ENCODE data around the gene DDX59. TPM values are rescaled to one million over a fixed set of nuclear protein-coding genes. Genes with fewer than 3 reads are reported as not detected.
A peak's percentile ranks its signal among the peaks of the same experiment; 100 is the strongest.

DDX59 gene
- total and polyA plus RNA-seq, 4 donors: 20.9 to 28.7 (median 23.1) TPM

DNA sequence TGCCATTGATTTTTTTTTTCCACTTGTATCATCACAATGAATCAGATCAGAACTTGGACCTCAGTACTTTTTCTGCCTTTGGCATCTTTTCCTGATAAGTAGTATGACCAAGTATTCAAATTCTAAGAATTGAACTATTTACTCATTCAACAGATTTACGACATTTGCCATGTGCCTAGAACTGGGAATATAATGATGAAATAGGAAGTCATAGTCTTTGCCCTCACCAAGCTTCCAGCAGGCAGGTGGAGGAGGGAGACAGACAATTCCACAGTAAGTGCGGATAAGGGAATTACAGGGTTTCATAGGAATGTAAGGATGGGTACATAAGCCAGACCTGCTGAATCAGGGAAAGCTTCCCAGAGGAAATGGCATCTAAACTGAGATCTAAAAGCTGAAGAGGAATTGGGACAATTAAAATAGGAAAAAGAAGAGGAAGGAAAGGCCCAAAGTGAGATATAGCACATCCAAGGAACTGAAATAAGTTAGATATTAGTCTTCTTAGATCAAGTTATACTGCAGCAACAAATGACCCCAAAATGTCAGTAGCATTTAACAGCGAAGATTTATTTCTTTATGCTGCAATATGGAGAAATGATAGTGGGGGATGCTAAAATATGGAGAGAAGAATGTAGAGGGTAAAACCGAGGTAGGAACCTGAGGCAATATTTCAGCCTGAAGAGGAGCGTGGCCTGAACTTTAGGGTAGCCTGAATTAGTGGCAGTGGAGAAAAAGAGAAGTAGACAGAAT is 5.3 kb upstream of the DDX59 start:
- intact Hi-C loops (cut with DNase I): no loop called here
- H3K4me1 ChIP-seq (ENCODE audit: control insufficient read depth in 1 of 2, insufficient read depth in 2 of 2, low read length in 2 of 2): peaks cover 0 to 1% of the 10 kb centered on the region in 2 donors
- DNase-seq (no peak), ATAC-seq (ENCODE audit: low FRiP score) (no peak)
- no peak overlapping the region for H3K27ac ChIP-seq (ENCODE audit: low read depth in 1 of 2, low read length in 2 of 2)
- H3K27me3 ChIP-seq (ENCODE audit: control insufficient read depth in 1 of 2, insufficient read depth in 2 of 2, low read length in 1 of 2): no peaks in the 10 kb centered on the region
- WGBS, 2 donors: 92 to 94% methylated on average over 5 of the region's 5 CpGs
- H3K9me3 ChIP-seq (ENCODE audit: control insufficient read depth, low read length): no peaks in the 10 kb centered on the region
- no peak overlapping the region for H3K4me3 ChIP-seq (ENCODE audit: low read length in 2 of 2)
- no peaks in the 10 kb centered on the region for H3K36me3 ChIP-seq (ENCODE audit: control insufficient read depth in 1 of 2, insufficient read depth in 2 of 2, low read length in 1 of 2)

DNA sequence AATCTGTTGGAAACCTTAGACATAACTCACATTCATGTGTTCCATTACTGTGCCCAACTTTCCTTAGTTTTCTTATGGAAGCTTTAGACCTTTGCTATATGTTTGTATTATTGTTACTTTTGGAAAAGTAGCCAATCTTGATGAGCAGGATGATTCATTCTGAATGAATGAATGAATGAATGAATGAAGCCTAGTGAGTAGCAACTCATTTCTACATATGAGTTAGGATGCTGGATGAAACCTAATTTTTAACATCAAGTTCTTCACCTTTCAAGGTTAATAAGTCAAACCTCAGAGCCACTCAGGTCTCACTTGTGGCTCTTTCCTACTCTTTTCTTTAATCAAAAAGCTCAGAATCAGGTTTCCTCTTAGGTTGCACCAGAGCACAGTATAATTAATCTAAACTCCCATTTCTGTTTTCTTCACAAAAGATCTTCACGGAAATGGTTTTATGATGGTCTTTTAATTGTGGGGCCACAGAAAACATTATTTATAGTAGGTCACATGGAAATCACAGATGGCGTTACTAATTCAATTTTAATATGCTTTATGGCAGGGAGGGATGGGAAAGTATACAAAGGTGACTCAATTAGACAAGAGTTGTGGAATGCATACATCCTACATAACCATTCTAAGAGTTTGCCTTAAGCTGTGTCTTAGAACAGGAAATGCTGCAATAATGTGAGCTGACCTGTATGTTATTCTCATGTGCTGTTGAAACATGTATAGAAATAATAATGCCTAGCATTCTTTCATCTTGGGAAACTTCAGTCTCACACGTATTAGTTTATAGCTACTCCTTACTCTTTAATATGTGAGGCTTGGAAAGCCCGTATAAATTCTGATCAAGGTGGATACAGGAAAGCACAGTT is 4.5 kb upstream of the DDX59 start:
- no peaks in the 10 kb centered on the region for H3K36me3 ChIP-seq (ENCODE audit: control insufficient read depth in 1 of 2, insufficient read depth in 2 of 2, low read length in 1 of 2)

GRCh38 chr1:200671235-200671786 is 1.6 kb upstream of the DDX59 start:
- H3K9me3 ChIP-seq (ENCODE audit: control insufficient read depth, low read length): no peaks in the 10 kb centered on the region
- H3K27ac ChIP-seq (ENCODE audit: low read depth in 1 of 2, low read length in 2 of 2): no peak overlapping the region
- 95 to 99% methylated on average over 5 of the region's 5 CpGs for WGBS, 2 donors
- ATAC-seq (ENCODE audit: low FRiP score): no peak
- H3K27me3 ChIP-seq (ENCODE audit: control insufficient read depth in 1 of 2, insufficient read depth in 2 of 2, low read length in 1 of 2): no peaks in the 10 kb centered on the region
- intact Hi-C loops (cut with DNase I): loop anchor here in 1 of 2 donors (2.0 kb wide), 1 partner anchor 67 kb away; the partner anchor contains the start of gene CAMSAP2
- peaks cover 1 to 7% of the 10 kb centered on the region in 2 donors for H3K4me1 ChIP-seq (ENCODE audit: control insufficient read depth in 1 of 2, insufficient read depth in 2 of 2, low read length in 2 of 2)
- H3K4me3 ChIP-seq (ENCODE audit: low read length in 2 of 2): no peak overlapping the region
- no peak for DNase-seq
- H3K36me3 ChIP-seq (ENCODE audit: control insufficient read depth in 1 of 2, insufficient read depth in 2 of 2, low read length in 1 of 2): no peaks in the 10 kb centered on the region

More for the DNA sequence above, 4.5 kb upstream of the DDX59 start:
- Histone ChIP-seq H3K4me3 (ENCODE audit: low read length in 2 of 2) (no peak overlapping the region), H3K9me3 (ENCODE audit: control insufficient read depth, low read length) (no peaks in the 10 kb centered on the region), H3K4me1 (ENCODE audit: control insufficient read depth in 1 of 2, insufficient read depth in 2 of 2, low read length in 2 of 2) (peaks cover 0 to 1% of the 10 kb centered on the region in 2 donors), H3K27ac (ENCODE audit: low read depth in 1 of 2, low read length in 2 of 2) (no peak overlapping the region), H3K27me3 (ENCODE audit: control insufficient read depth in 1 of 2, insufficient read depth in 2 of 2, low read length in 1 of 2) (no peaks in the 10 kb centered on the region)
- 74 to 79% methylated on average over 4 of the region's 4 CpGs for WGBS, 2 donors
- DNase-seq (no peak), ATAC-seq (ENCODE audit: low FRiP score) (no peak)
- intact Hi-C loops (cut with DNase I): no loop called here

DNA sequence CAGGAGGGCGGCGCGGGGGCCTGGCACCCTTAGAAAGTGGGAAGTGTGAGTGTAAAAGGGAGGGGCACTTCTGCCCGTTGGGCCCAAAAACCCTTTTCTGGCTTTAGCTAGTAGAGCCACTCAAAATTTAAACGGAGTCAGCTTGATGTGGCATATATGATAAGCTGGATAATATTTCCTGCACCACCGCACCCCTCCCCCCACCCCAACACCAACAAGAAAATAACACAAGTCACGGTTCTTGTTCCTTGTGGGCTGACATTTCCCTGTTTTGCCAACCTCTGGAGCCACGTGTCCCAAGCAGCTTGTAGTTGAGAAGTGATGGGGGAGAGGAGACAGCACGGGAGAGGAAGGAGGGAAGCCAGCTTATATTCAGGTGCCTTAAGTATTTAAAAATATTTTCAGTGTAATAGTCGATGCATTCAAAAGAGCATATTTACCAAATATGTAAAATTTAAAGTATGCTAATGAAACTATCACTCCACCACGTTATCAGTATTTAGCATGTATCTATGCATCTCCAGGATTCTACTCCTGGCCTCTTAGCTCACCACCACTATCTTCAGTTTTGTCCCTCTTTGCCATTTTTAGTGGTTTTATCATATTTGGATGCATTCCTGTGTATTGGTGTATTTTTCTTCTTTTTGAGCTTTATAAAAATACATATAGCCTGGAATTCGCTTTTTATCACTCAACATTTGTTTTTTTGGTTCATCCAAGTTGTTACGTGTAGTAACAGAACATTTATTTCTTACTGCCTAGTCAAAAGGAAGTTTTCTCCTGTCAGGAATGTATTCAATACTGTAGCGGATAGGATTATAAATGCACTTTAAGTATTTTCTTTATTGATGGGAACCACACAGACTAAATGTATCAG is 773 bp upstream of the DDX59 start:
- Histone ChIP-seq H3K4me1 (ENCODE audit: control insufficient read depth in 1 of 2, insufficient read depth in 2 of 2, low read length in 2 of 2) (peaks cover 1 to 10% of the 10 kb centered on the region in 2 donors), H3K36me3 (ENCODE audit: control insufficient read depth in 1 of 2, insufficient read depth in 2 of 2, low read length in 1 of 2) (no peaks in the 10 kb centered on the region), H3K9me3 (ENCODE audit: control insufficient read depth, low read length) (no peaks in the 10 kb centered on the region), H3K27me3 (ENCODE audit: control insufficient read depth in 1 of 2, insufficient read depth in 2 of 2, low read length in 1 of 2) (no peaks in the 10 kb centered on the region), H3K27ac (ENCODE audit: low read depth in 1 of 2, low read length in 2 of 2) (peak overlapping the region; percentile 15 to 83), H3K4me3 (ENCODE audit: low read length in 2 of 2) (peak overlapping the region; percentile 42 to 65)
- DNase-seq (no peak), ATAC-seq (ENCODE audit: low FRiP score) (peak; percentile 12)
- intact Hi-C loops (cut with DNase I): loop anchor here in 1 of 2 donors (2.0 kb wide), 1 partner anchor 68 kb away; the partner anchor contains the start of gene CAMSAP2
- WGBS, 2 donors: 8 to 9% methylated on average over 14 of the region's 14 CpGs

GRCh38 chr1:200668514-200669313 is 993 bp downstream of the DDX59 start:
- WGBS, 2 donors: 30 to 32% methylated on average over 7 of the region's 7 CpGs
- ATAC-seq (ENCODE audit: low FRiP score) (no peak), DNase-seq (no peak)
- intact Hi-C loops (cut with DNase I): loop anchor here (5.0 kb wide), 3 partner anchors 46 to 134 kb away; partner anchors contain the start of genes KIF14 (in 2 of the 2) and CAMSAP2 (in 1 of the 2)
- Histone ChIP-seq H3K27me3 (ENCODE audit: control insufficient read depth in 1 of 2, insufficient read depth in 2 of 2, low read length in 1 of 2) (no peaks in the 10 kb centered on the region), H3K36me3 (ENCODE audit: control insufficient read depth in 1 of 2, insufficient read depth in 2 of 2, low read length in 1 of 2) (no peaks in the 10 kb centered on the region), H3K4me3 (ENCODE audit: low read length in 2 of 2) (peak overlapping the region; percentile 4 to 57), H3K9me3 (ENCODE audit: control insufficient read depth, low read length) (no peaks in the 10 kb centered on the region), H3K4me1 (ENCODE audit: control insufficient read depth in 1 of 2, insufficient read depth in 2 of 2, low read length in 2 of 2) (peaks cover 1 to 18% of the 10 kb centered on the region in 2 donors), H3K27ac (ENCODE audit: low read depth in 1 of 2, low read length in 2 of 2) (no peak overlapping the region)

DNA sequence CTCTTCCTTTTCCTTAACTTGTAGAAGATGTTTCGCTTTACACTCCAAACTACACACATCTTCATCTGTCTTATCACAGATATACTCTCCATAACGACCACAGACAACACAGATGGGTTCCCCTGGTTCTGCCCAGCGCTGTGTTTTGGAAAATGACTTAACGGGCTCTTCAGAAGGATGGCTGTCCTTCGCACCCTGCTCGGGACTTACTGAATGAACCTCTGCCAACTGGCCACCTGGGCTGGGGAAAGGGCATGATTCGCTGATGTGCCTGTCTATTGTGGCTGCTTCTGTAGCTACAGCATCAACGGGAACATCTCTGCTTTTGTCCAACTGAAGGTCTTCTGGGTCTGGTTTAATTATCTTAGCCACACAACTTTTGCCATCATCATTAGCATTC is 3.4 kb downstream of the DDX59 start:
- ATAC-seq (ENCODE audit: low FRiP score): no peak
- 70 to 72% methylated on average over 8 of the region's 8 CpGs for WGBS, 2 donors
- intact Hi-C loops (cut with DNase I): loop anchor here (5.0 kb wide), 3 partner anchors 44 to 136 kb away; partner anchors contain the start of genes KIF14 (in 2 of the 2) and CAMSAP2 (in 1 of the 2)
- H3K27ac ChIP-seq (ENCODE audit: low read depth in 1 of 2, low read length in 2 of 2): peak overlapping the region; percentile 35 to 87
- peaks cover 1 to 18% of the 10 kb centered on the region in 2 donors for H3K4me1 ChIP-seq (ENCODE audit: control insufficient read depth in 1 of 2, insufficient read depth in 2 of 2, low read length in 2 of 2)
- no peak for DNase-seq
- H3K9me3 ChIP-seq (ENCODE audit: control insufficient read depth, low read length): no peaks in the 10 kb centered on the region
- H3K4me3 ChIP-seq (ENCODE audit: low read length in 2 of 2): no peak overlapping the region
- no peaks in the 10 kb centered on the region for H3K27me3 ChIP-seq (ENCODE audit: control insufficient read depth in 1 of 2, insufficient read depth in 2 of 2, low read length in 1 of 2)
- H3K36me3 ChIP-seq (ENCODE audit: control insufficient read depth in 1 of 2, insufficient read depth in 2 of 2, low read length in 1 of 2): no peaks in the 10 kb centered on the region

GRCh38 chr1:200665861-200666260 is 3.8 kb downstream of the DDX59 start:
- peak overlapping the region; percentile 20 to 87 for H3K27ac ChIP-seq (ENCODE audit: low read depth in 1 of 2, low read length in 2 of 2)
- peaks cover 0 to 18% of the 10 kb centered on the region in 2 donors for H3K4me1 ChIP-seq (ENCODE audit: control insufficient read depth in 1 of 2, insufficient read depth in 2 of 2, low read length in 2 of 2)
- H3K4me3 ChIP-seq (ENCODE audit: low read length in 2 of 2): no peak overlapping the region
- intact Hi-C loops (cut with DNase I): loop anchor here (5.0 kb wide), 3 partner anchors 44 to 136 kb away; partner anchors contain the start of genes KIF14 (in 2 of the 2) and CAMSAP2 (in 1 of the 2)
- no peaks in the 10 kb centered on the region for H3K36me3 ChIP-seq (ENCODE audit: control insufficient read depth in 1 of 2, insufficient read depth in 2 of 2, low read length in 1 of 2)
- WGBS, 2 donors: 0 to 6% methylated on average over 2 of the region's 2 CpGs
- H3K9me3 ChIP-seq (ENCODE audit: control insufficient read depth, low read length): no peaks in the 10 kb centered on the region
- no peak for ATAC-seq (ENCODE audit: low FRiP score)
- DNase-seq: no peak
- no peaks in the 10 kb centered on the region for H3K27me3 ChIP-seq (ENCODE audit: control insufficient read depth in 1 of 2, insufficient read depth in 2 of 2, low read length in 1 of 2)

All from aorta (tissue), 5 donors.